Measurements from ENCODE around the gene KCNMA1. TPM values are rescaled to one million over a fixed set of nuclear protein-coding genes. Genes with fewer than 3 reads are reported as not detected.

The KCNMA1 gene
- polyA plus RNA-seq, 1 donor = 15.2 TPM

DNA sequence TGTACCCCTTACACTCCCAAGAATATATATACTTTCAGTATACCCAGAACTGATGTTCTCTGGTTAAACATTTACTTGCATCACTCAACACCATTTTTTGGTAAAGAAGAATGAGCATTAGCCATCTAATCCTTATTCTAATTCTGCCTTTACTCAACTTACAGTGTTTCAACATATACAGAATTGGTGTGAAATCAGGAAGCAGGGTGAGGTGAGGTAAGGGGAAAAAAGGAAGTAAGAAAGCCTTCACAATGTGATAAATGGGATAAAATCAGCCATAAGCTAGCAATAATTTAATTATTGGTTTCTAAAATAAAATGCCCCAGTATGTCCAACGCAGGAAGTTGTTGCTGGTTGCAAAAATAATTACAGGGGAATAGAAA, 605.4 kb downstream of the KCNMA1 start:
- DNase-seq = no peak

DNA sequence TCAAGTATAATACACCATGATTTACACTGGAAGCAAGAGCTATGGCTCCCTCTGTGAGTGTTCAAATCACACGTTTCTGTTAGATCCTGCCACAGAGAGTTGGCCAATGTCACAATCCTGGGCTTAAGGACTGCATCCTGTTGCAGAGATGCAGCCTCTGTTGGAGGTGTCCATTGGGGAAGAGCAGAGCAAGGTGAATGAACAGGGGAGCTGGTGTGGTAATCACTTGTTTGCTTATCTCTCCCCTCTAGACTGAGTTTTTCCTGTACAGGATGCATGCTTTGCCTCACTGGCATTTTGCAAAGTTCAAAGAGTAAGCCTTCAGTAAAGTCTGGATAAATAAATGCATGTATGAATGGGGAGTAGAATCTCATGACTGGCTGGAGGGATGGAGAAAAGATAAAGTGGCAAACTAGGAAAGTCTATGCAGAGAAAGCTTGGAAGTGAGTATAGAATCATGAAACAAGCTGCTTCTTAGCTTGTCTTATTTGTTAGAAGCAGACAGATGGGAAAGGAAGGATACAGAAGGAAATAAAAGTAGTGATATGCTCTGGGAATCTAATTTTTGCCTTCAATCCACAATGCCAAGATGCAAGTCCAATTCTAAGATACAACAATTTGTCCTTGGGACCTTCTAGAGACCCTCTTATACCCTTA, 605.9 kb downstream of the KCNMA1 start:
- no peak for DNase-seq

DNA sequence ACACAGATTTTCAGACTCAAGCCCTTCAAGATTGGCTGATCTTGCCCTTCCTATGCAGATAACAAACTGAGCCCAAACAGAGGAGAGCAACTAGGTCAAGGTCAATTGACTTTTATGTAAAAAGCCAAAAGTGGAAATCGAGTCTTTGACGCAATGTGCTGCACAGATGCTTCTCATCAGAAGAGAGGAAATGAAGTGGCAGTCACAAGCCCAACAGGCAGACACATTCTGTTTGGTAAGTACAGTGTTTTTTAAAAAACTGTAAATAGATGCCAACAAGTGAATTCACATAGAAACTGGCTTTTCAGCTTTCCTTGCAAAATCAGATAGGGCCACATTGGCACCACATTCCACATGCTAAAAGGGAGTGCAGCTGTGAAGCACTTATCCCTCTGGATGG, 606.6 kb downstream of the KCNMA1 start:
- no peak for DNase-seq

DNA sequence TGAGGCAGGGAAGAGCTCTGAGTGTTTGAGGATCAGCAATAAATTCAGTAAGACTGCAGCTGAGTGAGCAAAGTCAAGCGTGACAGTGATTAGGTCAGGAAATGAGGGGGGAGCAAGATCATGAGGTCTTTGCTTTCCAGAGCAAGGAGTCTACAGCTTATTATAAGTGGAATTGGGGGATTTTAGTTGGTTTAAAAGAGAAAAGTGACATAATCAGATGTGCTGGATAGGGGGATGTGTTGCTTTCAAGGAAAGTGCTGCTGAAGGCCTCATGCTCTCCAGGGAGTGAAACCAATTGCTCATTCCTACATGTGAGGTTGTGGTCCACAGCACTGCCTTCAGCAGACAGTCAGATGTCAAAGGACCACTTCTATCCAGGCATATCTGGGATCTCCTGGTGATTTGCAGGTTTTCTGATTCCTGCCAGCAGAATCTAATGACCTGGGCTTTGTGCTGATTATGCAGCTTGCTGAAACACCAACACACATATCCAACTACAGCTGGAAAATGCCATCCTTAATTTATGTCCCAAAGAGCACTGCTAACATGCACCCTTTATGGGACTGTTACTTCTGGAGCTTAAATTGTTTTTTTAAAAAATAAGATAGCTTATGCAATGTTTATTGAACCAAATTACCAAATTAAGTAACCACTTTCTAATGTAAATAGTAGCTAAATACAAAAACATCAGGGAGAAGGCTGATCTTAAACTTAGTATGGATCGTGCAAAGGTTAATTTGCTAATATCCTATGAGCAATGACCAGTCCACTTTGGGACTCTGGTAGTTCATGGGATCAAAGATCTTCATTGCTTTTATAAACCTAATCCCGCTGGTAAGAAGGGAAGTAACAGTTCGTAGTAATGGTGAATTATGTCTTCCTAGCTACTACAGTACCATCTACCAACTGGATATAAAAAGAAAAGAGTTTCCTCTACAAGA, 607.6 kb downstream of the KCNMA1 start:
- no peak for DNase-seq

DNA sequence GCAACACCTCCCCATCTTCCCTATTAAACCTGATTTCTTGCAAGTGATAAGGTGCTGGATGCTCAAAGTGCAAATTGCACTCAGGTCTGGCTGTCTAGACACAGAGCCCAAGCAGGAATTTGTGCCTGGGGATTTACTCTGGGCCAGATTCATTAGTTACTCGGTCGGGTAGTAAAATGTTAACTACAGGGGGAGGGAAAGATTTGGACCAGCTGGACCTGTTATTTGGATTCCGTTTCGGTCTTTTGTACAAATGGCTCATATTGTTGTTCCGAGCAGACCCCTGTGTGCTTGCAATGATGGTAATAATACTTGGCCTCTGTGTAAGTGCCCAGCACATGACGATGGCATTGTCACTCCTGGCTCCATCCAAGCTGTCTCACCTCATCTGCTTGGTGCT, 609.6 kb downstream of the KCNMA1 start:
- DNase-seq = no peak

DNA sequence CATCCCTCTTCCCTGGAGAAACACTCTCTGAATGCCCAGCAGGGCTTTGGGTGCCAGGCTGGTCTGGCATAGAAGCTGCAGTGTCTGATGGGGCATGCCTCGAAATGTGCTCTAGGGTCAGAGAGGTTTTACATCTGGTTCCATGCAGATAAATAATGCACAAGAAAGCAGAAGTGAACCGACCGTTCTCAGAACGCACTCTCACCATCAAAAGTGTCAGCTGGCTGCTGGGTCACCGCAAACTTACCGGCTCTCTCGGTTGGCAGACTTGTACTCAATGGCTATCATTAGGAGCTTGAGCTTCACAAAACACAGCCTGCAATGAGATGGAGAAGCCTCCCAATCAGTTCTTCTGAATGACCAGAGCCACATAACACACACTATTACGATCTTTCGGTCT, 610.0 kb downstream of the KCNMA1 start:
- DNase-seq = no peak

DNA sequence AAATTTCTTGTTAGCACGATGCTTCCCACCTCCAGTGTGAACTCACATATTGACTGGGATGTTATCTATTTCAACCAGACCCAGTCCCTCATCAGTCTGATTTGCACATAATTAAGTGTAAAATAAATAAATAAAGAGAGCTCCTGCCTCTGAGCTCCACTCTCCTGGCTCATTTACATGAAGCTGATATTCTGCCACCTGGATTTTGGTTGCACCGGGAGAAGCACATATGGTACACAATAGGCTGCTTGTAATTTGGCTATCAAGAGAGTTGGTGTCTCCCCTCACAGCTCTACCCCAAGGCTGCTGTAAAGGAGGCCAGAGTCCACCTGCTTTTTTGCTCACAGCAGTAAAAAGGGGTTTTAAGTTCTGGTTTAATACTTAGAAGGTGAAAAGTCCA, 610.5 kb downstream of the KCNMA1 start:
- no peak for DNase-seq

DNA sequence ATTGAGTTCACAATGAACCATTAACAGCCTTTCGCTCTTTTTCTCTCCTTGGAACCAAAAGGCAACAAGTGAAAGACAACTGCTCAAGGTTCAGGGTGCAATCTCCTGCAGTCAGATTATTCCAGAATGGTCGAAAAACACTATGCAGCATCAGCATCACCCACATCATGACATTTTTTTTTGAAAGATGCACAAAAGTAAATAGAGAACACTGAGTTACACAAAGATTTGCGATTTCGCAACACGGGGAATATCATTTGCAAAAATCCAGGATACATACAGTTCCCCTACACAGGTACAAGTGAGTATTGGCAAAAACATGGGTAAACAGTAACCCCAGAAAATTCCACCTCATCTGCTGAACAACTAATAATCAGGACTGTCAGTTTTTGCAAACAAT, 611.5 kb downstream of the KCNMA1 start:
- DNase-seq = no peak

DNA sequence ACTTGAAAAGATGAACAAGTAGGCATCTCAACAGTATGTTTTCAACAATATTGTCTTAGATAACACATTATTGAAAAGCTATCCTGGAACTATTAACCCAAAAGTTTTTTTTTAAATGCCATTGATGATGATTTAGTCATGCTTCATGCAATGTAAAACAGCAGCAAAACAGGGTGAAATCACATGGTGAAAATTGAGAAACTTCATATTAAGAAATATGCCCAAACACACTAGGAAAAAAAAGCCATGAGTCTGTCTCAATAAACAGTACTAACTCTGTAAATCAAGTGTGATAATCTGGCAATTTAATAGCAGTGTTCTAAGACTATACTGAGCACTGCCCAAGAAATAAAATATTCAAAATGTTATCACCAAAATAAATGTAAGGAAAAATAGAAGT, 613.1 kb downstream of the KCNMA1 start:
- DNase-seq = no peak

DNA sequence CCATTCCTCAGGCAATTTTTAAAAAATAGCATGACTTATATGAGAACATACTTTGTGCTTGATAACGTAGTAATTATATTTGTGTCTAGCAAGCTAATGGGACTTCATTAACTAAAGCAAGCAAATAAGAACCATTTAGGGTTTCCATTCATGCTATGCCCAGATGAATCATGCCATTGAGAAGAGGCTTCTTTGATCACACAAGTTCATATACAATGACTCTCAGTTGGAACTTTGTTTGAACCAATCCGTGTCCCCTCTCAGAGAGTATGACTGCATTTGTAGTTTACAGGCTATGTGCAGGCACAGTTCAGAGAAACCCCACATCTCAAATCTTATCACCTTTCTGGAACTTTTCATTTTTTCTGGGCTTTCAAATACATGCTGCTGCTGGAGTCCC, 614.2 kb downstream of the KCNMA1 start:
- DNase-seq = no peak

DNA sequence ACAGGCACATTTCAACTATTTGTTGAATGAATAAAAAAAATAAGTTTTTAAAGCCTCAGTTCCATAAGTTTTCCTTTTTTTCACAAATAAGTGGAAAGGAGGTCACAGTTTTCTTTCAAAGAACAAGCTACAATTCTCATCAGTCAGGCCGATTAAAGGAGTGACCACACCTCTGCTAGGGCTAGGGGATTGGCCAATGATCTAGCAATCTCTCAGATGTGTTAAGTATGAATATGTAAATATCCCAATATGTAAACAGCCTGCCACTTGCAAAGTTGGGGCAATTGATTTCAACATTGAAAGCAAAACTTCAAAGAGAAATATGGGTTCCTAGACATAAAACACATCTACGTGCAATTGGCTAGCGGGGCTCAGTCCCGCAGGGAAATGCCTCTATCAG, 614.9 kb downstream of the KCNMA1 start:
- no peak for DNase-seq

DNA sequence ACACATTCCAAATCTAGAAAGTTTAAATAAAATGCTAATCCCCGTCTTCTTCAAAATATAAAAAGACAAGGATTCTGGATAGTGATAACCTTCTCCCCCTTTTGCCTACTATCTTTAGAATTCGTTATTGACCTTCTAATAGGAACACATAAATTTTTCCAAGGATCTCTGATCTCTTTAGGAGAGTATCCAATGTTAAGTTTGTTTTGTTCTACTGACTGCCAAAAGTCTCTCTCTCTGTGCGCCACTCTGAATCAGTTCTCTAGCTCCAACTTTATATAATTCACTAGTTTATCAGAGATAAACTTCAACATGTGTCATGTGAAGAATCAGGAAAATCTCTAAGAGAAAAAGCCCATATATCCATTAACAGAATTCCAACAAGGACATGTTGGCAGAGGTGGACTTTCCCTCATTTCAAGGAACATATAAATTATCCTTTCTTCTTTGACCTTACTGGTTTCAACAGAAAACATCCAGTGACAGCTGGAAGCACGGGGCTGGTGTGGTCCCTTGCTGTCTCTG, 615.6 kb downstream of the KCNMA1 start:
- no peak for DNase-seq

DNA sequence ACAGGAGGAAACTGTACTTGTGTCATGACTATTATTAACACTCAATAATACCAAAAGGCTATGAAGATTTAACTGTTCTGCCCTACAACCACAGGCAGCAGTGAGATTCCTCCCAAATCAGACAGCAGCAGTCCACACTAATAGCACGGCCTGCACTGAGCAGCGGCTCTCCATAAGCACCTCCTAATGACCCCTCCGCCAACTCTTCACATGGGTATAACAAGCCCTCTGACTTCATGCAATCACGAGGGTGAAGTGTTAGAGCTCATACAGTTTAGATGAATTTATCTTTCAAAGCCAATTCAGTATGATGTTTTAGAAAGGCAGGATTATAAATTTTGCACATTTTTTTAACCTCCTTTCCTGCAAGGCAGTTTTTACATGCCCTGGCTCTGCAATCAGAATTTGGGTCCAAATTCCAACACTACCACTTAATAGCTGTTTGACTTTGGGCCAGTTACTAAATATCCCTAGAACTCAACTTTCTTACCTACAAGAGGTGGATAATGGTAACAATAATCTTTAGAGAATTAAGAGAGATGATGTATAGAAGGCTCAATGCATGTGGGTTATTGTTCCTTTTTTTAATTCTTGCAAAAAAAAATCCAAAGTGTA, 617.1 kb downstream of the KCNMA1 start:
- no peak for DNase-seq

DNA sequence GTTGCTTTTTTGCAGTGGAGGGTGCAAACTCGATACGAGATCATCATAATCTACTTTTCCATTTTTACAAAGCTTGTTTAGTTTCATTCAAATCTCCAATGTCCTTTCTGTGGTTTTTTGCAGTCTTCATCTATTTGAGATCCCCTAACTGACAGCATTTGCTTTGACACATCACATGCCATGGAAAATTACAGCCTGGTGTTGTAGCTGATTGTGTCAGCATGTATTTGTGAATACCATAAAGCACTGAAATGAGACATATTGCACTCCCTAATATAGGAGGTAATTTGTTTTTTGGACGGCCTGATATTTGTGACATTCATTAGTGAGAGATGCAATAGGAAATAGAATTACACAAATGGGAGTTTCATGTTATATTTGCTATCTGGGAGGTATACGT, 620.8 kb downstream of the KCNMA1 start:
- no peak for DNase-seq

DNA sequence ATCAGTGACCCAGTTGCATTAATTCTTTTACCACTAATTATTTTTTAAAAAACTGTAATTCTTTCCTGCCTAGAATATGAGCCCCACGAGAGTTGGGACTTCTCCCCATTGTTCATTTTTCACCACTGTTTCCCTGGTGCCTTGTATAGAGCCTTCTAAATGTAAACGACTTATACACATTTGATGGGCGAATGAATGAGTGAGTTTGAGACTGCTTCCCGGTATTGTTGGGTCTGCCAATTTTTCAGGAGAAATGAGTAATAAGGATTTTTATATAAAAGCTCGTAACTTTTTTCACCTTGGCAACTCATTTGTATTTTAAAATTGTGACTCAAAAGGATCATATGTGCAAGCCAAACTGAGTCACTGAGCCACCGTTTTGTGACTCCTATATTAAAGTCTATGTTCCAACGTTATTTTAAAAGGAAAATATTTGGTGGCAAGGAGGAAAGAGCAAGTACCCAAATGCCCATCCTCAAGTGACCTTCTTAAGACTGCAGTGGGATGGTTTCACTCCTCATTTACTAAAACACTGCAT, 621.3 kb downstream of the KCNMA1 start:
- DNase-seq = no peak

DNA sequence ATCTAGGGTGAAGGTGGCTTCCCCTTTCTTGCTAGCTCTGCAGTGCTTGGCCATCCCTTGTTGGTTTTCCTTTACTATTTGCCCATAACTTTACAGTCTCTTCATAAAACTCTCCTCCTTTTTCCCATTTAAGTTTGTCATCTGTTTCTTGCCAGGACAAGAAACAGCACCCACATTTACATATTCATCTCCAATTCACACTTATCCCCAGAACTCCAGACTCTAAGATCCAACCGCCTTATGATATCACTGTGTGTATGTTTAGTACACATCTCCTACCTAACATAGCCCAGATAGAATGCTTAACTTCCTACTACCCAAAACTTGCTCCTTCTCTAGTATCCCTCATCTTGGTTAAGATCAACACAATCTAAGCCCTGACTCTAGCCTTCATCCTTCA, 622.2 kb downstream of the KCNMA1 start:
- DNase-seq = no peak

DNA sequence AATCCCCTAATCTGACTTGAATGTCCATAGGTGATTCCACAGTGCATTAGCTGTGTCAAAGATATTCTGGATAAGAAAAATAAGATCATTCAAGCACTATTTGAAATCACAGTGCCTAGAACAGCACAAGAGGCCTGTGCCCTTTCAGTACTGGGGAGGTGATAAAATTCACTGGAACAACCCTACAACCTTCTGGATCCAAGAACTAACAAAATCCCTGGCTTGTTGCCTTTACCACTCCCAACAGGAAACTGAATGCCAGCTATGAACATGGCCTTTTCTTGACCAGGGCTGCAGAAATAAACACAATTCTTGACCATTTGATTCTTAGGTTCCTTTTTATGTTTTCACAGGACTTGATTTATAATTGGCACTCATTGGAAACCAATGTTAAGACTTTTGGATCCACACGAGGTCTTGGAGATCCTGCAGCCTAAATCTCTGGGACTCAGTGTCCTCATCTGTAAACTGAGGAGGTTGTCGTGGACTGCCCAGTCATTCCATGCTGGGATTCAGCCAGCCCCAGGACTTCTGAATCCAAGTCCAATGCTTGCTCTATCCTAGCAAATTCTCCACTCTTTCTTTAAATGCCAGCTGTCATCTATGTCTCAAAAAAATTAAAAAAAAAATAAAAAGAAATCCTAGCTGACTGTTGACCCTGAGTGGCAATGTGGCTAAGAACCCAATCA, 624.7 kb downstream of the KCNMA1 start:
- DNase-seq = no peak

DNA sequence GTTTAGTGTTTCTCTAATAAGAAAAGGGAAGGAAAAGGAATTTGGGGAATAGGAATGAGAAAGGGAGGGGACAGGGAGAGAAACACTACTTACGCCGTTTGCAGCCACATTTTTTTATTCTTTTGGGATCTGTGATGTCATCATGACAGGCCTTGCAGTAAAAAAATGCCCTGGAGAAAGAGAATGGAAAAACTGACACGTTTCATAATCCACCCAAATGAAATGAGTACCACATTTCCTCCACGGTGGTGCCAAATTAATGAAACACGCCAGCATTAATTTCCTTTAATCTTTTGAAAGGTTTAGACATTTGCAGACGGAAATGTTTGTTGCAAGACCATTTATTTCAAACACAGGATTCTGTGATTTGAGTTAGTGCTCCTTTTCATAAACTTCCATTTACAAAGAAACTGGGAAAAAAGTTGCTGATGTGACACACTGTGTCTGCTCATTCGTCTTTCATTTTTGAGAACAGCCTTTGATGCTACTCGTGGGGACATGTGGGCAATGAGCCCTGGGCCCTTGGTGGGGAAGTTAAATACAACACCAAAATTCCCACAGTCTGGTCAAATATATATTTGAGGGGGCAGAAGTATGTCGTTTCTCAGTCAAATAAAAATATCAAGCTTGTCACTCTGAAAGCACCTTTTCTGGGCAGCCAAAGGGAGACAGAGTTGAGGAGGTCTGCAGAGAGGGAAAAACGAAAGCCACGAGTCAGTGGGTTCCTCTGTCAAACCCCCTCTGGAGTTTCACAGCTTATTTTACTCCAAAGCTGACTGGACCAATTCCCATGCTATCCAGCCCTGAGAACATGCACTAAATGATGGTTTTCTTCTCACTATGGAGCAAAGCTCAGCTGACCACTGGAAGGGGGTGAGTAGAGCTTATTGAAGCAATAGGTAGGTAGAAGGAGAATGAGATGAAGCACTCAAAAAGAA, 625.5 kb downstream of the KCNMA1 start:
- DNase-seq = peak; percentile 77

DNA sequence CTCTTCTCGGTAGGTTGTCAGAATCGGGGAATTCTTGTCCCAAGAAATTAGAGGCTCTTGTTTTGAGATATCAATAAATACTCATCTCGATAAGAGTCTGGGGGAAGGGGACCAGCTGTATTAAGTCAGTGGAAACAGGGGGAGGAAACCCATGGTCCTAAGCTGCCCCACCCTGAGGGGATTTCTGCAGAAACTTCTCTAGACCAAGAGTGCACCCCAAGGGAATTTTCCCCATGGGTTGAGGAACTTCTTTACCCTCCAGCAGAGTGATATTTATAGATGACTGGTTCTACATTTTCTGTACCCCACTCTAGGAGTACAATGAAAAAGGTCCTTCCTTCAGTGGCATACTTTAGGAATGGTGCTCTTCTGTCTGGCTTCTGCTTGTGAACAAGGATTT, 627.2 kb downstream of the KCNMA1 start:
- no peak for DNase-seq

DNA sequence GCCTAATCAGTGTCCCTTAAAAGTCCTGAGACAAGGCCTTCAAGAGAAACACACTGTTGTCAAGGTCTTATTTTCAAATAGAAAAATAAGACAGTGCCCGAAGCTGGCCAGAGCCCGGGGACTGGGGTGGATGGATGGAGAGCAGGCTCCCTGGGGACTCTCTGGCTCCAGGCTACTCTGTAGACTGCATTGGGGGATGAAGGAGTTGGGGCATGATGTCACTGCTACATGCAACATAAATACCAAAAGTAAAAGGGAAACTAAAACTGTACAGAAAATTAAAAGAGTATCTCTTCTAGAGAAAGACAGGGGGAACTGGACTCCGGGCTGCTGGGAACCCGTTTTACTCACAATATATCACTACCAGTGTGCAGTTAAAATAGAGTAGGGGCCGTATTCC, 629.8 kb downstream of the KCNMA1 start:
- no peak for DNase-seq

DNA sequence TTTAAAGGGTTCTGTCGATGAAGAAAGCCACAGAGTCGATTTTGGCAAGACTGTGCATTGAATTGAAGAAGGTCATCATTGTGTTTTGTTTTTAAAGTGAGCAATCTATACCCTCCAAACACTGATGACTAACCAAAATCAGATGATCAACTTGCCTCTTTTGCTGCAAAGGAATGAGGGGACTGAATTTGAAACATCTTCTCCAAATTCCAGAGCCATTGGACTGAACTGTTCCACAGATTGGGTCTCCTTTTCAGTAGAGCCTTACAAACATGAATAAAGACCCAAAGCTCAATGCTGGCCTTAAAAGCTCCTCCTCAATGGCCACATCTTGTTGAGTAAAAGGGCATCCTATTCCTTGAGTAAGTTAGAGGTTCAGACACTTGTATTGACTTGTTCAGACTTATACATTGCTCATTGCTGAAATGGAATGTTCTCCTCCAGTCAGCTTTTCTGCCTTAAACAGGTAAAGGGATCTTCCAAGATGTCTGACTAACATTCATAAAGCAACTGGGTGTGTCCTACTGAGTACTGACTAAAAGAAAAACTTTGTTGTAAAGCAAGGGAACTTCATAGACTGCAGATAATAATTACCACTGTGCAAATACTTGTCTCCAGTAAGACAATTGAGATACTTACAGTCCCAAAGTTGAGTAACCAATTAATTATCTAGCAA, 630.6 kb downstream of the KCNMA1 start:
- no peak for DNase-seq

All from hindlimb muscle (tissue), 1 donor.